Endothelial cell of umbilical vein (primary cell): ENCODE measurements around the gene KIF19. TPM values are rescaled to one million over a fixed set of nuclear protein-coding genes. Genes with fewer than 3 reads are reported as not detected.

ENCODE experiments used
- BruUV-seq: library from RNA; stranded (reverse); fragments of 400-500 nt; replicated peaks from 2 replicates; lab custom pipeline; 2021; lab: Mats Ljungman, UMichigan
- CTCF ChIA-PET: fragments of 300-600, 350-600 bp; sonication (Branson Sonifier 250); formaldehyde crosslinking; loops from one replicate; lab custom pipeline; 2021; ENCODE audit warnings: antibody characterized with exemption, inconsistent platforms; lab: Charles Lee
- POLR2A ChIA-PET: fragments of 300-600, 350-600 bp; sonication (Branson Sonifier 250); formaldehyde crosslinking; loops from one replicate; lab custom pipeline; 2021; ENCODE audit warnings: antibody characterized with exemption, inconsistent platforms; lab: Charles Lee
- DNase-seq: peaks from one replicate; pipeline ENCODE4 v3.0.0-alpha.2; 2011; ENCODE audit warnings: low read depth, low spot score
- FAIRE-seq: peaks from 2 replicates; lab custom pipeline; 2011; peaks lifted over from hg19 to GRCh38; lab: Jason Lieb, UNC
- H2AFZ ChIP-seq: 2 replicates; pipeline ENCODE4 v1.6.0; 2012; ENCODE audit warnings: low read depth, low read length, control low read depth, inconsistent platforms
- H3K27ac ChIP-seq: 2 replicates; pipeline ENCODE4 v1.5.1; 2011; ENCODE audit warnings: low read depth, mild to moderate bottlenecking, control low read depth, low read length, moderate library complexity; ENCODE audit not compliant: insufficient read depth
- H3K27me3 ChIP-seq, 2 experiments: 2 replicates each; pipeline versions ENCODE4 v1.6.0 to v1.6.1; 2011; ENCODE audit warnings: low read length in 2 of 2, mixed read lengths in 1 of 2; ENCODE audit not compliant: control insufficient read depth in 2 of 2, insufficient read depth in 2 of 2
- H3K36me3 ChIP-seq, 2 experiments: 2 replicates in 1 of 2; 3 replicates in 1 of 2; pipeline ENCODE4 v1.5.1; 2011; ENCODE audit warnings: low read length in 2 of 2, mild to moderate bottlenecking in 1 of 2, moderate library complexity in 1 of 2; ENCODE audit not compliant: control insufficient read depth in 2 of 2, insufficient read depth in 2 of 2; ENCODE audit errors: extremely low read depth in 1 of 2
- H3K4me1 ChIP-seq: 3 replicates; pipeline ENCODE4 v1.5.1; 2011; ENCODE audit warnings: mild to moderate bottlenecking, low read length; ENCODE audit not compliant: control insufficient read depth, insufficient read depth; ENCODE audit errors: extremely low read depth
- H3K4me2 ChIP-seq: 2 replicates; pipeline ENCODE4 v1.6.1; 2011; ENCODE audit warnings: low read length, control low read depth, mixed read lengths; ENCODE audit not compliant: insufficient read depth
- H3K4me3 ChIP-seq, 3 experiments: fragments of 200-600 bp in 1 of 3; sonication (generic), shearing (Covaris generic) in 1 of 3; replicated peaks in 1 of 3; 2 replicates each; pipeline ENCODE4 v1.5.1; 2011 to 2016; ENCODE audit warnings: control low read depth in 3 of 3, low read length in 3 of 3, mild to moderate bottlenecking in 2 of 3, inconsistent platforms in 1 of 3, low read depth in 1 of 3, moderate library complexity in 1 of 3; ENCODE audit not compliant: insufficient read depth in 1 of 3
- H3K79me2 ChIP-seq: 2 replicates; pipeline ENCODE4 v1.6.0; 2012; ENCODE audit warnings: low read length, inconsistent platforms; ENCODE audit not compliant: control insufficient read depth, insufficient read depth
- H3K9ac ChIP-seq: replicated peaks from 2 replicates; pipeline ENCODE3; 2011; ENCODE audit warnings: low read length, control low read depth; ENCODE audit not compliant: insufficient read depth; ENCODE audit errors: extremely low read depth
- H3K9me1 ChIP-seq: replicated peaks from 3 replicates; pipeline ENCODE4 v1.6.0; 2011; ENCODE audit warnings: mild to moderate bottlenecking, low read length; ENCODE audit not compliant: control insufficient read depth, insufficient read depth; ENCODE audit errors: extremely low read depth
- H3K9me3 ChIP-seq: replicated peaks from 2 replicates; pipeline ENCODE4 v1.5.1; 2012; ENCODE audit warnings: low read length, inconsistent platforms; ENCODE audit not compliant: control insufficient read depth, insufficient read depth
- H4K20me1 ChIP-seq: replicated peaks from 2 replicates; pipeline ENCODE3; 2011; ENCODE audit warnings: mild to moderate bottlenecking, low read length; ENCODE audit not compliant: control insufficient read depth, insufficient read depth; ENCODE audit errors: extremely low read depth
- CTCF ChIP-seq, 2 donors: IDR thresholded peaks; 1 replicate in 1 of 2; 2 replicates in 1 of 2; pipeline ENCODE4 v1.5.1; 2011; ENCODE audit warnings: low read length in 2 of 2, mild to moderate bottlenecking in 2 of 2, moderate library complexity in 2 of 2, control low read depth in 1 of 2, inconsistent platforms in 1 of 2, low read depth in 1 of 2; ENCODE audit not compliant: insufficient read depth in 1 of 2; ENCODE audit errors: extremely low read depth in 1 of 2
- EZH2 ChIP-seq: IDR thresholded peaks from 2 replicates; pipeline ENCODE4 v1.6.1; 2012; ENCODE audit warnings: borderline replicate concordance, low read depth, mild to moderate bottlenecking, moderate library complexity, low read length, inconsistent platforms; ENCODE audit not compliant: severe bottlenecking
- FOS ChIP-seq: IDR thresholded peaks from 2 replicates; pipeline ENCODE4 v1.6.1; 2011; ENCODE audit warnings: mild to moderate bottlenecking, low read length, moderate library complexity, borderline replicate concordance; ENCODE audit not compliant: insufficient read depth
- GATA2 ChIP-seq: IDR thresholded peaks from 2 replicates; pipeline ENCODE4 v1.7.0; 2011; ENCODE audit warnings: low read depth, mild to moderate bottlenecking, moderate library complexity, mixed read lengths, low read length; ENCODE audit not compliant: insufficient read length, insufficient read depth
- JUN ChIP-seq: IDR thresholded peaks from 2 replicates; pipeline ENCODE4 v1.6.1; 2011; ENCODE audit warnings: borderline replicate concordance, low read depth; ENCODE audit not compliant: insufficient read length, insufficient read depth
- MAX ChIP-seq: IDR thresholded peaks from 2 replicates; pipeline ENCODE4 v1.6.1; 2011; ENCODE audit not compliant: insufficient read depth, insufficient read length
- MYC ChIP-seq: IDR thresholded peaks from one replicate; pipeline ENCODE4 v1.6.1; 2011; ENCODE audit warnings: mild to moderate bottlenecking, low read depth, low read length
- POLR2A ChIP-seq: IDR thresholded peaks from 2 replicates; pipeline ENCODE4 v1.6.1; 2012; ENCODE audit warnings: low read depth, mild to moderate bottlenecking, control low read depth, low read length
- POLR2AphosphoS5 ChIP-seq: IDR thresholded peaks from 2 replicates; pipeline ENCODE4 v1.6.1; 2012; ENCODE audit warnings: low read depth, mild to moderate bottlenecking, control low read depth, low read length, moderate library complexity; ENCODE audit not compliant: insufficient read depth
- dilution Hi-C: fragments of 300-500 bp; cut with MboI; formaldehyde crosslinking; loops from one replicate; pipeline ENCODE4 v1.15.0; 2019; ENCODE audit warnings: low sequenced_read_pairs; ENCODE audit not compliant: extremely low pct_ligation_motif_present
- intact Hi-C: fragments of 100-400 bp; cut with micrococcal nuclease; formaldehyde crosslinking; loops from one replicate; pipeline ENCODE4 v1.10.0; 2022
- polyA plus RNA-seq, 4 experiments: library from polyadenylated mRNA; depleted of rRNA in 3 of 4; stranded (reverse) in 3 of 4; unstranded in 1 of 4; fragments of >200 nt; gene quantifications; 2 replicates each; pipeline versions ENCODE4 v1.2.1 to v1.2.3, GENCODE V29; 2011 to 2012; ENCODE audit warnings: missing spikeins in 1 of 4
- total RNA-seq: library from RNA; stranded (reverse); gene quantifications from 2 replicates; pipeline ENCODE4 v1.2.3, GENCODE V29; 2021

The KIF19 gene
- total and polyA plus RNA-seq, 2 donors (not counting 3 experiments of a cell fraction or from before 2014, with no cell fraction given): 0.10 to 0.84 TPM

- DNase-seq: no peak
- Histone ChIP-seq H3K4me1 (no peaks in the 10 kb centered on the region), H3K36me3 (no peaks in the 10 kb centered on the region), H2AFZ (no peak overlapping the region), H4K20me1 (no peaks in the 10 kb centered on the region), H3K9me3 (no peaks in the 10 kb centered on the region), H3K9ac (no peak overlapping the region), H3K9me1 (no peaks in the 10 kb centered on the region), H3K4me3 (no peak overlapping the region), H3K79me2 (no peaks in the 10 kb centered on the region), H3K4me2 (no peak overlapping the region), H3K27me3 (no peaks in the 10 kb centered on the region), H3K27ac (no peak overlapping the region)
- CTCF ChIA-PET: interaction anchor here (2.3 kb wide), 1 partner anchor 8 kb away, joined by 10 read pairs; no protein-coding TSS in a partner anchor
- no peak for TF ChIP-seq MYC
- no peak for TF ChIP-seq POLR2A
- no peak for TF ChIP-seq CTCF (IDR thresholded peaks at IDR 0.05; ENCODE audit: extremely low read depth in 1 of 2, insufficient read depth in 1 of 2, low read depth in 1 of 2, low read length in 2 of 2)
- no peak for TF ChIP-seq JUN
- TF ChIP-seq EZH2: no peak
- no peak for TF ChIP-seq FOS
- TF ChIP-seq POLR2AphosphoS5: no peak
- no peak for TF ChIP-seq MAX
- no peak for TF ChIP-seq GATA2
- no TSS peak for BruUV-seq
- no peak for FAIRE-seq
- dilution Hi-C loops (no loop called here), intact Hi-C loops (no loop called here)
- POLR2A ChIA-PET: no interaction called here
These were observed 61.6 kb downstream of the KIF19 start for GRCh38 chr17:74387365-74388218.
